Activated CD4-positive, alpha-beta memory T cell treated with anti-CD3 and anti-CD28 coated beads, Interleukin-2, amount 10 ng/mL, durations not matched to agents 7 days and 5 days (primary cell): ENCODE measurements around the gene RPS6KL1. TPM values are rescaled to one million over a fixed set of nuclear protein-coding genes. Genes with fewer than 3 reads are reported as not detected.

ENCODE experiments used
- CTCF ChIA-PET: fragments of 350-600 bp; sonication (Branson Sonifier 250); formaldehyde crosslinking; loops from one replicate; lab custom pipeline; 2021; ENCODE audit warnings: antibody characterized with exemption, inconsistent platforms; lab: Charles Lee
- POLR2A ChIA-PET: fragments of 350-600 bp; sonication (Branson Sonifier 250); formaldehyde crosslinking; loops from one replicate; lab custom pipeline; 2021; ENCODE audit warnings: antibody characterized with exemption; lab: Charles Lee
- DNase-seq: peaks from one replicate; pipeline ENCODE4 v3.0.0-alpha.2; 2020
- H3K27ac Mint-ChIP-seq: one replicate; pipeline ENCODE4 v1.8.0; 2021; ENCODE audit warnings: mild to moderate bottlenecking, mixed read lengths
- H3K27me3 Mint-ChIP-seq: one replicate; pipeline ENCODE4 v1.8.0; 2021; ENCODE audit warnings: mixed read lengths
- H3K36me3 Mint-ChIP-seq: one replicate; pipeline ENCODE4 v1.8.0; 2021; ENCODE audit warnings: low read depth, mixed read lengths
- H3K4me1 Mint-ChIP-seq: one replicate; pipeline ENCODE4 v1.8.0; 2021; ENCODE audit warnings: mixed read lengths
- H3K4me3 Mint-ChIP-seq: one replicate; pipeline ENCODE4 v1.8.0; 2021; ENCODE audit warnings: mild to moderate bottlenecking, mixed read lengths
- H3K9me3 Mint-ChIP-seq: one replicate; pipeline ENCODE4 v1.8.0; 2021; ENCODE audit warnings: mixed read lengths
- total RNA-seq, 2 experiments: library from RNA; stranded (reverse); gene quantifications; one replicate each; pipeline ENCODE4 v1.2.3, GENCODE V29; 2021

Gene RPS6KL1
- total RNA-seq, 2 experiments from 2014 or later = 3.6 to 3.8 TPM

DNA sequence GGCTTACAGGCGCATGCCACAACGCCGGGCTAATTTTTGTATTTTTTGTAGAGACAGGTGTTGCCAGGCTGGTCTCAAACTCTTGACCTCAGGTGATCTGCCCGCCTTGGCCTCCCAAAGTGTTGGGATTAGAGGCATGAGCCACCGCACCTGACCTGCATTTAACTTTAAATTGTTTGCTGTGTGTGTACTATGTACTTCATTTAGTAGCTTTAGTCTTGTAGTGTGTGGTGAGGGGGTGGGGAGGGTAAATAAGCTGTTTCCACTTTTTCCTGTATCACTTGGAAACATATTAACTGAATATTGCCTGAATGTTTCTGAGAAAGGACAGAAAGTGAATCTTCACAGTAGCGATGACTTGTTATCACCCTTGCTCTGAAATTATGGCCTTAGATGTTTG is 32.8 kb downstream of the RPS6KL1 start:
- Mint-ChIP-seq H3K27ac (no peak overlapping the region), H3K4me1 (peaks cover 35% of the 10 kb centered on the region), H3K36me3 (peaks cover 79% of the 10 kb centered on the region), H3K27me3 (no peaks in the 10 kb centered on the region), H3K9me3 (no peaks in the 10 kb centered on the region), H3K4me3 (no peak overlapping the region)
- ChIA-PET POLR2A (interaction anchor here (0.6 to 1.3 kb wide), 3 partner anchors 14 to 190 kb away, joined by 3 to 4 read pairs (median 3); partner anchors contain the start of gene PROX2), CTCF (interaction anchor here (1.3 to 10.4 kb wide), 3 partner anchors 12 to 30 kb away, joined by 6 to 86 read pairs (median 19); no protein-coding TSS in a partner anchor)
- no peak for DNase-seq

DNA sequence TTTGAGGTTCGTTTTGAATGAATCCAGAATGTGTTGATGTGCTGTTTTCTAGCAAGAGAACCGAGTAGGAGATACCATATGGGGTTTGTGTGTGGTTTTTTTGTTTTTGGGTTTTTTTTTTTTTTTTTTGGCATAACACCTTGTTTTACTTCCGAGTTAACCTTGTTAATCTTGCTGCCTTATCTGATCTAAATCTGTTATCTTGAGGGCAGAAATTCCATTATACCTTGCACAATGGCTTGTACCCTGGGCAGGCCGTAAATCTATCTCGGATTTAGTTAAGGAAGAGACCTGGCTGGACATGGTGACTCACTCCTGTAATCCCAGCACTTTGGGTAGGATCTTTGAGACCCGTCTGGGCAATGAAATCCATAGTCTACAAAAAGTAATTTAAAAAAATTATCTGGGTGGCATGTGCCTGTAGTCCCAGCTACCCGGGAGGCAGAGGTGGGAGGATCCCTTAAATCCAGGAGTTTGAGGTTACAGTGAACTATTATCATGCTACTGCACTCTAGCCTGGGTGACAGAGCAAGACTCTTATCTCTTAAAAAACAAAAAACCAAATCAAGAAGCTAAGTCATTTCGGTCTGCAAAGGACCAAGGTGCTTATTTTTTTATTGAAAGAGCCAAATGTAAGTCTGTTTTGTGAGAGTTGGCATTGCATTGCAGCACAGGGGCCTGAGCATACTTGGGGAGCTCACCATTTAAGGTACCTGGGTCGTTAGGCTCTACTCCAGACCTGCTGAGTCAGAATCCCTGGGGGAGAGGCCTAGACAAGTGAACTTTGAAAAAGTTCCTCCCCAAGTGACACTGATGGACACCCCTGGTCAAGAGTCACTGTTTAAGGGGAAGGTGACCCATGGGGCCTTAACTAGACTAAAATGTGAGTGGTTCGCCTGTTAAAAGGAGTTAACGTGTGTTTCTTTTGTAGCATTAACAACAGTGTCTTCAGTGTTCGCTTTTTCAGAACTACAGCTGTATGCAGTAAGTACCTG is 34.6 kb downstream of the RPS6KL1 start:
- POLR2A ChIA-PET = interaction anchor here (1.3 kb wide), 1 partner anchor 20 kb away, joined by 3 read pairs; no protein-coding TSS in a partner anchor
- no peaks in the 10 kb centered on the region for H3K27me3 Mint-ChIP-seq
- peaks cover 79% of the 10 kb centered on the region for H3K36me3 Mint-ChIP-seq
- peak overlapping the region; percentile 44 for H3K27ac Mint-ChIP-seq
- no peak overlapping the region for H3K4me3 Mint-ChIP-seq
- DNase-seq = no peak
- peaks cover 53% of the 10 kb centered on the region for H3K4me1 Mint-ChIP-seq
- CTCF ChIA-PET = interaction anchor here (0.7 to 10.4 kb wide), 6 partner anchors 12 to 1011 kb away, joined by 3 to 86 read pairs (median 4); no protein-coding TSS in a partner anchor
- no peaks in the 10 kb centered on the region for H3K9me3 Mint-ChIP-seq

GRCh38 chr14:74886001-74886400 is 37.1 kb downstream of the RPS6KL1 start:
- H3K27me3 Mint-ChIP-seq = no peaks in the 10 kb centered on the region
- ChIA-PET CTCF (interaction anchor here (1.0 to 1.4 kb wide), 2 partner anchors 20 to 25 kb away, joined by 6 read pairs; no protein-coding TSS in a partner anchor), POLR2A (interaction anchor here (0.8 to 1.9 kb wide), 4 partner anchors 13 to 55 kb away, joined by 3 to 4 read pairs (median 3); partner anchors contain the start of gene RPS6KL1)
- no peak overlapping the region for H3K27ac Mint-ChIP-seq
- H3K4me3 Mint-ChIP-seq = no peak overlapping the region
- H3K4me1 Mint-ChIP-seq = peaks cover 68% of the 10 kb centered on the region
- H3K36me3 Mint-ChIP-seq = peaks cover 68% of the 10 kb centered on the region
- DNase-seq = no peak
- H3K9me3 Mint-ChIP-seq = no peaks in the 10 kb centered on the region

DNA sequence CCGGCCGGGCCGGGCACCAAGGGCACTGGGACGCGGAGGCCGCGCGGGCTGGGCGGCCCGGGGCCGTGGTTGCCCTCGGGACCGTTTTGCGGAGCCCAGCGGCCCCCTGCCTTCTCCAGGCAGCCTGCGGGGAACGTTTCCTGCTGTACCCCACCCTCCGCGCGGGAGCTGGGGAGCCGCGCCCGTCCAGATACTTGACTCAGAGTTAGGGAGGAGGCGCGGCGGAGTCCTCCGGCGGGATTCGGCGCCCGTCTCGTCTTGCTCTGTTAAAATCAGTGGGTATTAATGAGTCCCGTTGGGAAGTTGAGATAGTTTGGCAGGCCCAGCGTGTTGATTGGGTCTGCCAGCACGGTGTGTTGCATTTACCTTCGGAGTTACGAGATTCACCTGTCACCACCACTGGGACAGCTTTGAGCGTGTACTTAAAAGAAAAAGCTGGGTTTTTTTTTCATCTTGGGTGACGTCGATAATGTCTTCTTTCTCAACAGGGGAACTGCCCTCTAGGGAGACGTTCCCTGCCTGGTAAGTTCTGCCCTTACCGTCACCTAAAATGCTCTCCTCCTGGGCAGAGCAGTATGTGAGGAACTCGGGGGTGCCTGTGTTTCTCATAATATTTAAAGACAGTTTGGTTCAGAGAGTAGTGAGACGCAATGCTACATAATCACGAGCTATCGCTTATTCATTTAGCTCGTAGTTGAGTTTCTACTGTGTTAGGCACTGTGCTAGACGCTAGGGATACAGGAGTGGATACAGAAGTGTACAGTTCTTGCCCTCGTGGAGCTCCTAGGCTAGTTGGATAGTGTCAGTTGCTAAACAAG is 40.7 kb downstream of the RPS6KL1 start:
- Mint-ChIP-seq H3K9me3 (no peaks in the 10 kb centered on the region), H3K36me3 (peaks cover 42% of the 10 kb centered on the region), H3K27me3 (no peaks in the 10 kb centered on the region), H3K4me1 (peaks cover 62% of the 10 kb centered on the region), H3K27ac (peak overlapping the region; percentile 92), H3K4me3 (peak overlapping the region; percentile 91)
- POLR2A ChIA-PET = interaction anchor here (0.7 to 5.3 kb wide), 26 partner anchors 10 to 1116 kb away, joined by 3 to 54 read pairs (median 4); partner anchors contain the start of genes ACYP1, EIF2B2, LTBP2 and NEK9
- CTCF ChIA-PET = interaction anchor here (1.0 to 6.6 kb wide), 10 partner anchors 9 to 413 kb away, joined by 3 to 53 read pairs (median 6); no protein-coding TSS in a partner anchor
- DNase-seq = peak; percentile 66

DNA sequence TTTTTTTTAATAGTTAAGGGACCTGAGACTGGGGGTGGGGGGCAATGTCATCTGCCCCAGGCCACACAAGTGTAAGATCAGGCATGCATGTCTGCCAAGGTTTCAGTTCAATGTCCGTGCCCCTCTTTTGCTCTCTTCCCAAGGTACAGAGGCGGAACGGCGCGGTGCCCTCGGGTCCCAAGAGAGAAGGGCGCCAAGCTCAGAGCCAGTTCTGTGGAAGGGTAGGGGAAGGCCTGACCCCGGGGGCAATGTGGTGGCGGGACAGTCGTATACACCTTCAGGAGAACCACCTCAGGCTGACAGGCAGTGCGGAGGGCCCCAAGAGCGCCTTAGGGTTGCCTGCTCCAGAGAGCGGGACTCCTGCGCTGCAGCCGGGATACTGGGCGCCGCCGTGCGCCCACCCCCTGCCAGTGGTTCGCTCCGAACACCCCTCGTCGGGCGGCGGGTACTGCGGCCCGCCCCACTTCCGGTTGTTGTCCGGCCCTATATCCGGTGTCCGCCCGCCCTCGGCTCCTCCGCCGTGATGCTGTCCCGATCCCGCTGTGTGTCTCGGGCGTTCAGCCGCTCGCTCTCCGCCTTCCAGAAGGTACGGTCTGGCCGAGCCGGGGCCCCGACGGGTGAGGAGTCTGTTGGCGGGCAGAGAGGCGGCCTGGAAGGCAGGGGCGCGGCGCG is 41.5 kb downstream of the RPS6KL1 start, which contains the start of gene DLST:
TSS of gene DLST (plus strand) at position 486 of the 672 bp plus-strand sequence. CDS start at position 524, 38 bp downstream.
- H3K36me3 Mint-ChIP-seq = peaks cover 41% of the 10 kb centered on the region
- H3K27ac Mint-ChIP-seq = peak within 1 kb of the TSS; percentile 92
- ChIA-PET POLR2A (interaction anchor here (0.6 to 5.3 kb wide), 22 partner anchors 9 to 1117 kb away, joined by 3 to 54 read pairs (median 4); partner anchors contain the start of genes ACYP1, EIF2B2, NEK9 and RPS6KL1), CTCF (interaction anchor here (0.9 to 6.6 kb wide), 8 partner anchors 12 to 271 kb away, joined by 3 to 53 read pairs (median 8); partner anchors contain the start of gene YLPM1)
- peaks cover 61% of the 10 kb centered on the region for H3K4me1 Mint-ChIP-seq
- no peaks in the 10 kb centered on the region for H3K9me3 Mint-ChIP-seq
- H3K4me3 Mint-ChIP-seq = peak within 1 kb of the TSS; percentile 91
- DNase-seq = peak; percentile 87
- no peaks in the 10 kb centered on the region for H3K27me3 Mint-ChIP-seq

DNA sequence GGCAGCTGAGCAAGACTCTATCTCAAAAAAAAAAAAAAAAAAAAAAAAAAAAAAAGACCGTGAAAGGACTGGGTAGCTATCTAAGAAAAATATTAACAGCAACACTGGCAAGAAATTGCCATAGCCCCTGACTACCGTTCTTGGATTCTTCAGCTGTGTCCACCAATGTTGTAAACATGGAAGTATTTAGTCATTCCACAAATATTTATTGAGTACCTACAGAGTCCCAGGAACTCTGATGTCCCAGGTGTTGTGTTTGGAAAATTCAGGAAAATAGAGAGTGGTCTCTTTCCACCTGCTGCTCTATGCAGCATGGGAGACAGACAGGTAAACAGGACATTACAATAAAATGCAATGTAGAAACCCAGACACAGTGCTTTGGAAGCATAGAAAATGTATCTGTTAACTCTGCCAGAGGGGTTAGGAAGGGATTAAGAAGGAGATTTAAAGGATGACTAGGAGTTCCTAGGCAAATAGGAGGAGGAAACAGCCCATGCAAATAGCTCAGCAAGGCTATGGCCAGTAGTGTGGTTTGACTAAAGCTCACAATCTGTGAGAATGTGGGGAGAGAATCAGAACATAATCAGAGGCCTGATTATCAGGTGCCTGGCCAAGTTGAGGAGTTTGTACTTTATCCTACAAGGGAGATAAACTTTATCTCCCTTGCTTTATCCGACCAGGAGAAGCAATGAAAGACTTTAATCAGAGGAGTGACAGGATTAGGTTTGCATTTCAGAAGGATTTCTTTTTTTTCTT is 43.5 kb downstream of the RPS6KL1 start:
- Mint-ChIP-seq H3K4me1 (peaks cover 56% of the 10 kb centered on the region), H3K27ac (no peak overlapping the region), H3K36me3 (peaks cover 23% of the 10 kb centered on the region), H3K27me3 (no peaks in the 10 kb centered on the region), H3K4me3 (peak overlapping the region; percentile 0), H3K9me3 (no peaks in the 10 kb centered on the region)
- no peak for DNase-seq
- ChIA-PET POLR2A (interaction anchor here (4.1 to 5.3 kb wide), 2 partner anchors 12 to 27 kb away, joined by 34 to 54 read pairs; no protein-coding TSS in a partner anchor), CTCF (interaction anchor here (0.6 to 9.9 kb wide), 7 partner anchors 10 to 251 kb away, joined by 3 to 115 read pairs (median 4); no protein-coding TSS in a partner anchor)

- Mint-ChIP-seq H3K27ac (peak within 1 kb of the TSS; percentile 7), H3K4me3 (no peak within 1 kb of the TSS), H3K9me3 (no peaks in the 10 kb centered on the region), H3K27me3 (no peaks in the 10 kb centered on the region), H3K4me1 (peaks cover 32% of the 10 kb centered on the region), H3K36me3 (no peaks in the 10 kb centered on the region)
- CTCF ChIA-PET = interaction anchor here (1.2 to 9.9 kb wide), 7 partner anchors 8 to 188 kb away, joined by 3 to 115 read pairs (median 6); partner anchors contain the start of gene ACYP1
- peak; percentile 24 for DNase-seq
- POLR2A ChIA-PET = interaction anchor here (1.1 to 1.7 kb wide), 5 partner anchors 9 to 127 kb away, joined by 3 to 7 read pairs (median 4); partner anchors contain the start of gene EIF2B2
Measured at GRCh38 chr14:74875941-74876913, 46.8 kb downstream of the RPS6KL1 start, which contains the start of gene PROX2. Gene PROX2, minus strand, starts transcription at chr14:74876145. Its CDS starts 12,311 bp downstream, at chr14:74863834.

GRCh38 chr14:74875204-74875603 is 47.9 kb downstream of the RPS6KL1 start:
- Mint-ChIP-seq H3K4me1 (peaks cover 23% of the 10 kb centered on the region), H3K9me3 (no peaks in the 10 kb centered on the region), H3K4me3 (no peak overlapping the region), H3K36me3 (no peaks in the 10 kb centered on the region), H3K27ac (no peak overlapping the region), H3K27me3 (no peaks in the 10 kb centered on the region)
- POLR2A ChIA-PET = no interaction called here
- CTCF ChIA-PET = interaction anchor here (0.8 to 9.9 kb wide), 8 partner anchors 14 to 267 kb away, joined by 3 to 115 read pairs (median 3); no protein-coding TSS in a partner anchor
- no peak for DNase-seq

DNA sequence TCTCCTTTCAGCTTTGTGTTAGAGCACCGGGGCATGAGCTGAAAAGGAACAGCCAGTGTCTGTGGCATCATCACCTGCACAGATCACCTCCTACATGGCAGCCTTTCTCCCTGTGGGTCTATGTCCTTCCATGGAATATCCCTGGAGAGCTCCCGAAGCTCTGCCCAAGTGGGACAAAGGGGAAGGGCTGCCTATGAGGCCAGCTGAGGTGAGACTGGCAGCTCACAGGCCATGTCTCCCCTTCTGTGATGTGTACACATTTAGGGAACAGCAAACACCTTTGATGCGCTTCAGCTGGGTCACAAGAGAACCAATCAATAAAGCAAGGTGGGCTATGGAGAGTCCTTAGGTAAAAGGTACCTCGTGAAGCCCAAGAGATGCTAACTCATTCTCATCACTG is 51.2 kb downstream of the RPS6KL1 start:
- Mint-ChIP-seq H3K4me3 (no peak overlapping the region), H3K9me3 (no peaks in the 10 kb centered on the region), H3K36me3 (no peaks in the 10 kb centered on the region), H3K27me3 (no peaks in the 10 kb centered on the region), H3K4me1 (peaks cover 28% of the 10 kb centered on the region), H3K27ac (no peak overlapping the region)
- CTCF ChIA-PET = interaction anchor here (0.7 to 9.9 kb wide), 5 partner anchors 9 to 255 kb away, joined by 3 to 115 read pairs (median 5); partner anchors contain the start of genes DLST and NEK9
- POLR2A ChIA-PET = interaction anchor here (1.1 to 4.0 kb wide), 4 partner anchors 9 to 305 kb away, joined by 3 to 26 read pairs (median 7); partner anchors contain the start of genes DLST and TMED10
- no peak for DNase-seq
